ENCODE data around the gene PARM1.

GRCh38 chr4:74932010-74932409 lies 906 bp upstream of the PARM1 start:
- TF ChIP-seq CTCF (IDR thresholded peaks at IDR 0.05) (no peak), POLR2A (IDR thresholded peaks at IDR 0.05) (no peak)
